Measurements from ENCODE around the gene LRMDA.

Gene LRMDA

DNA sequence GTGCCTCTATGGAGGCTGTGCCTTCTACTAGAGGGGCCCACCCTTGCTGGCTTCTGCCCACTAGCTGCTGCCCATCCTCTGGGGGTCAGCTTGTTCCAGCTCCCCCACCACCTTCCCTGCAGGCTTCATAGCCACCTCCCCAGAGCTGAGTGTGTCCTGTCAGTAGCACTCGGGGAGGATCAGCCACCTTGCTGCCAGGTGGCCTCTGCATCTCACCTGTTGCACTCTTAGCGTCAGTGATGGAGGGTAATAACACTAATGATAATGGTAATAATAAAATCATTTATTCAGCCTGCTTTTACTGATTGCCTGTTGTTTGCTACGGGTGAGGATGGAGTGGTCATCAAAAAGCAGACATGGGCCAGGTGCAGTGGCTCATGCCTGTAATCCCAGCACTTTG, 377.6 kb downstream of the LRMDA start:
- H3K4me3 ChIP-seq (ENCODE audit: low read depth, low read length), result no peak overlapping the region
- TF ChIP-seq, protein P1, sequence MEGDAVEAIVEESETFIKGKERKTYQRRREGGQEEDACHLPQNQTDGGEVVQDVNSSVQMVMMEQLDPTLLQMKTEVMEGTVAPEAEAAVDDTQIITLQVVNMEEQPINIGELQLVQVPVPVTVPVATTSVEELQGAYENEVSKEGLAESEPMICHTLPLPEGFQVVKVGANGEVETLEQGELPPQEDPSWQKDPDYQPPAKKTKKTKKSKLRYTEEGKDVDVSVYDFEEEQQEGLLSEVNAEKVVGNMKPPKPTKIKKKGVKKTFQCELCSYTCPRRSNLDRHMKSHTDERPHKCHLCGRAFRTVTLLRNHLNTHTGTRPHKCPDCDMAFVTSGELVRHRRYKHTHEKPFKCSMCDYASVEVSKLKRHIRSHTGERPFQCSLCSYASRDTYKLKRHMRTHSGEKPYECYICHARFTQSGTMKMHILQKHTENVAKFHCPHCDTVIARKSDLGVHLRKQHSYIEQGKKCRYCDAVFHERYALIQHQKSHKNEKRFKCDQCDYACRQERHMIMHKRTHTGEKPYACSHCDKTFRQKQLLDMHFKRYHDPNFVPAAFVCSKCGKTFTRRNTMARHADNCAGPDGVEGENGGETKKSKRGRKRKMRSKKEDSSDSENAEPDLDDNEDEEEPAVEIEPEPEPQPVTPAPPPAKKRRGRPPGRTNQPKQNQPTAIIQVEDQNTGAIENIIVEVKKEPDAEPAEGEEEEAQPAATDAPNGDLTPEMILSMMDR (IDR thresholded peaks at IDR 0.05; ENCODE audit: low read depth, low read length), result no peak
- no peak for DNase-seq (ENCODE audit: low read depth, low spot score)
- in situ Hi-C loops (cut with HindIII; ENCODE audit: low sequenced_read_pairs), result no loop called here

DNA sequence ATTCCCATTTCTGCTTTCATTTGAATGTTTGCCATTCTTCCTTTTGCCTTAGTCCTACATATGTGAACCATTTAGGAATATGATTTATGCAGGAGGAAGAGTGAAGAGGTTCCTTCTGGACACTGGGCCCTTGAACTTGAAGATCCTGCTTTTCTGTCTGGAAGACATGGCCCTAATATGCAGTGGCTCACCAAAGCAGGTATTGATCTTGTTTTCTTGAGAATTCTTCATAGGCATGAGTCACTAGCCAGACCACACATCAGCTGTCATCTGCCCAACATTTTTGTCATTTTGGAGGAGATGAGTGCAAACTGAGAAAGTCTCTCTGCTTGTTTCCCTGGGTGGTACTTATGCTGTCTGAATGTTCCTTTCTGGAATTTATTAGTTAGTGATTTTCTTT, 382.6 kb downstream of the LRMDA start:
- in situ Hi-C loops (cut with HindIII; ENCODE audit: low sequenced_read_pairs), result no loop called here
- no peak overlapping the region for H3K4me3 ChIP-seq (ENCODE audit: low read depth, low read length)
- TF ChIP-seq, protein P1 (IDR thresholded peaks at IDR 0.05; ENCODE audit: low read depth, low read length), result no peak
- no peak for DNase-seq (ENCODE audit: low read depth, low spot score)

DNA sequence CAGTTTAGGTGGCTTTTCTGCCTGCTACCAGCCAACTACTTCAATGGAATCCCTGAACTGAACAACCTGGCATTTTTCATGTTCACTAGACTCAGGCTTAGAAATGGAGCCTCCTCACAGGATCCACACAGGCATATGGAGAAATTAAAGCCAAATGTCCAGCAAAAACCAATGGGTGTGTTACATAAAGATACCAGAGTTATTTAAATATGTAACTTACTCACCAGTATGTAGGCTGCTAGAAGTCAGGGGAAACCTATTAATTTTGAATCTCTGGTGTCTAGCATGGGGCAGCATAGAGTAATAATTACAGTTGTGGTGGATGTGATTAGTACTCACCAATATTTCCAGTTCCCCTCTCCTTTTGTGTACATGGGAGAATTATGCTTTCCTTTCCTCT, 383.6 kb downstream of the LRMDA start:
- no peak overlapping the region for H3K4me3 ChIP-seq (ENCODE audit: low read depth, low read length)
- TF ChIP-seq, protein P1 (IDR thresholded peaks at IDR 0.05; ENCODE audit: low read depth, low read length), result no peak
- no peak for DNase-seq (ENCODE audit: low read depth, low spot score)
- in situ Hi-C loops (cut with HindIII; ENCODE audit: low sequenced_read_pairs), result no loop called here

DNA sequence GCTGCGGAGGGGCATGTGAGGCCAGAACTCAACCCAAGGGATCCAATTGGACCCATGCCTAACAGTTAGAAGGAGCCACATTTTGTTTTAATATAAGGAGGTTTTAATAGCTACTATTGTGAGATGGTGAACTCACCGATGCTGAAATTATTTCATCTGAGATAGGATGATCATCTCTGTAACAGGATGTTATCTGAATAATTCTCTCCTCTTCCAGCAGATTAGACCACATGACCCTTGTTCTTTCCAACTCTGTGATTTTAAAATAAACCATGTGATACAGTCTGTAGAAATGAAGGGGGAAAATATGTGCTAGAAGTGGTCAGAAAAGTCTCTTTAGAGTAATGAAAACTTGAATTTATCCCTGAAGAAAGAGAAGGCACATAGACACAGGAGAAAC, 385.8 kb downstream of the LRMDA start:
- no peak for DNase-seq (ENCODE audit: low read depth, low spot score)
- in situ Hi-C loops (cut with HindIII; ENCODE audit: low sequenced_read_pairs), result no loop called here
- TF ChIP-seq, protein P1 (IDR thresholded peaks at IDR 0.05; ENCODE audit: low read depth, low read length), result no peak
- H3K4me3 ChIP-seq (ENCODE audit: low read depth, low read length), result no peak overlapping the region

DNA sequence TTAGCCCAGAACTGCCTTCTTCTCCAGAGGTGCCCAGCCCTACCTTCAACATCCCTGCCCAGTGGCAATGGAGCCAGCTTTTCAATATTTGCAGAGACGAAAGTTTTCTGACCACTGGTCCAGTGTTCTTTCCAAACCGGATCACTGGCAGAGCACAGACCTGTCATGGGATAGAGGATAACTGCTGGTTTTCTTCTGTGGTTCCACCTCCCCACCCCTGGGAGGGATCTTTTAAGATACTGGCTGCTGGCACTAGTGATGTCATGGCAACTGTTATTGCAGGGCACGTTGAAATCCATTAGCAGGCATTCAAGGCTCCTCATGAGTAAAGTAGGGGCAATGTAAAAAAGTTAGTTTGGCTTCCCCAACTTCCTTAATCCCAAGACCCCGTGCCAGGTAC, 387.1 kb downstream of the LRMDA start:
- H3K4me3 ChIP-seq (ENCODE audit: low read depth, low read length), result no peak overlapping the region
- DNase-seq (ENCODE audit: low read depth, low spot score), result no peak
- TF ChIP-seq, protein P1 (IDR thresholded peaks at IDR 0.05; ENCODE audit: low read depth, low read length), result no peak
- in situ Hi-C loops (cut with HindIII; ENCODE audit: low sequenced_read_pairs), result no loop called here

DNA sequence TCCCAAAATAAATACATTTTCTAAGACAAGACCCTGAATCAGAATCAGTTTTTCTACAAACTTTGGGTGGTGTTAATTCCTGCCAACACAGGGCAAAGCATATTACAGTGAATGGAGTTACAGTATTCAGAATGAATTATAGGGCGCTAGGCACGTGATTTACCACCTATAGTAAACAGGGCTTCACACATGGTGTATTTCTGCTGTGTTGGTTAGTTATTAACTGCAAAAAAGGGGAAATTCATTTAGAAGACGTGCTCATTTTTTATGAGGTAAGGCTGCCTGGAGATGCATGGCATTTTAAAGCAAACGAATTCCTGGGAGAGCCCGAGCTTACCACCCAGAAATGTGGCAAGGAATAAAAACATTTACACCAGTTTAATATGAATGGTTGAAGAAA, 393.8 kb downstream of the LRMDA start:
- TF ChIP-seq, protein P1 (IDR thresholded peaks at IDR 0.05; ENCODE audit: low read depth, low read length), result no peak
- in situ Hi-C loops (cut with HindIII; ENCODE audit: low sequenced_read_pairs), result no loop called here

DNA sequence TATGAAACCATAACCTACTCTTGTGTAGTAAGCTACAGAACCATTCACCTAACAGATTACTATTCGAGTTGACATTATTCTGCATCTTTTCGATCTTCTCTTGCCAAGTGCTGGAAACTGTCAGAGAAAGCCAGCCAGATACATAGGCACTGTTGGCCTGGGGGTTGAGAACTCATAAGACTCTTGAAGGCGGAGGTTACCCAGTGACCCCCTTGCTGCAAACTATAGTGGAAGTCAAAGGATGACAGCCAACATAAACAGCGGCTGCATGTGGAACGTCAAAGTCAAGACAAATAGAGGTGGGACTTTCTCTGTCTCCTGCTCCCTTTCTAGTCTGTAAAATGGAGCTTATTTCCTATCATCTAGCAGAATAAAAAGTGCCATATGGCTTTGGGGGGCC, 394.2 kb downstream of the LRMDA start:
- TF ChIP-seq, protein P1 (IDR thresholded peaks at IDR 0.05; ENCODE audit: low read depth, low read length), result no peak
- no peak for DNase-seq (ENCODE audit: low read depth, low spot score)
- H3K4me3 ChIP-seq (ENCODE audit: low read depth, low read length), result no peak overlapping the region
- in situ Hi-C loops (cut with HindIII; ENCODE audit: low sequenced_read_pairs), result no loop called here

More for the DNA sequence above, 393.8 kb downstream of the LRMDA start:
- H3K4me3 ChIP-seq (ENCODE audit: low read depth, low read length), result no peak overlapping the region
- DNase-seq (ENCODE audit: low read depth, low spot score), result no peak

All from astrocyte of the spinal cord (primary cell).